ENCODE data around the gene KRTAP13-2. TPM values are rescaled to one million over a fixed set of nuclear protein-coding genes. Genes with fewer than 3 reads are reported as not detected.

Gene KRTAP13-2
- polyA plus RNA-seq, 1 donor from 2014 or later: not detected

DNA sequence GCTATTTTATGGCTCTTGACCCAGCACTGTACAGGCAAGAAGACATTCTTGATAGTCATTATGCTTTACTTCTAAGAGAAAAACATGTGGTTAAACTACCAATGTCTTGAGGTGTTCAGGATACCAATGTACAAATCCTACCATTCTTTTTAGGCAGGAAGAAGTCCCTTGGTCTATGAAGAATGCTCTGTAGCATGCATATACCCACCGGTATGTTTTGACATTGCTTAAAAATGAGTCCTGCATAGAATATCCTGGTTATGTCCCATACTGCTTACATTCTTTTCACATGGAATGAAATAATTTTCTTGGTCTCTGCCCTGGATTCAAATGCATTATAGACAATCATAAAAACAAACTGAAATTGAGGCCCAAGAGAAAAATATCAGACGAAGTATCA lies 39.4 kb downstream of the KRTAP13-2 start:
- TF ChIP-seq, protein P1, sequence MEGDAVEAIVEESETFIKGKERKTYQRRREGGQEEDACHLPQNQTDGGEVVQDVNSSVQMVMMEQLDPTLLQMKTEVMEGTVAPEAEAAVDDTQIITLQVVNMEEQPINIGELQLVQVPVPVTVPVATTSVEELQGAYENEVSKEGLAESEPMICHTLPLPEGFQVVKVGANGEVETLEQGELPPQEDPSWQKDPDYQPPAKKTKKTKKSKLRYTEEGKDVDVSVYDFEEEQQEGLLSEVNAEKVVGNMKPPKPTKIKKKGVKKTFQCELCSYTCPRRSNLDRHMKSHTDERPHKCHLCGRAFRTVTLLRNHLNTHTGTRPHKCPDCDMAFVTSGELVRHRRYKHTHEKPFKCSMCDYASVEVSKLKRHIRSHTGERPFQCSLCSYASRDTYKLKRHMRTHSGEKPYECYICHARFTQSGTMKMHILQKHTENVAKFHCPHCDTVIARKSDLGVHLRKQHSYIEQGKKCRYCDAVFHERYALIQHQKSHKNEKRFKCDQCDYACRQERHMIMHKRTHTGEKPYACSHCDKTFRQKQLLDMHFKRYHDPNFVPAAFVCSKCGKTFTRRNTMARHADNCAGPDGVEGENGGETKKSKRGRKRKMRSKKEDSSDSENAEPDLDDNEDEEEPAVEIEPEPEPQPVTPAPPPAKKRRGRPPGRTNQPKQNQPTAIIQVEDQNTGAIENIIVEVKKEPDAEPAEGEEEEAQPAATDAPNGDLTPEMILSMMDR (IDR thresholded peaks at IDR 0.05; ENCODE audit: poor library complexity, severe bottlenecking): no peak
- TF ChIP-seq, protein P2, sequence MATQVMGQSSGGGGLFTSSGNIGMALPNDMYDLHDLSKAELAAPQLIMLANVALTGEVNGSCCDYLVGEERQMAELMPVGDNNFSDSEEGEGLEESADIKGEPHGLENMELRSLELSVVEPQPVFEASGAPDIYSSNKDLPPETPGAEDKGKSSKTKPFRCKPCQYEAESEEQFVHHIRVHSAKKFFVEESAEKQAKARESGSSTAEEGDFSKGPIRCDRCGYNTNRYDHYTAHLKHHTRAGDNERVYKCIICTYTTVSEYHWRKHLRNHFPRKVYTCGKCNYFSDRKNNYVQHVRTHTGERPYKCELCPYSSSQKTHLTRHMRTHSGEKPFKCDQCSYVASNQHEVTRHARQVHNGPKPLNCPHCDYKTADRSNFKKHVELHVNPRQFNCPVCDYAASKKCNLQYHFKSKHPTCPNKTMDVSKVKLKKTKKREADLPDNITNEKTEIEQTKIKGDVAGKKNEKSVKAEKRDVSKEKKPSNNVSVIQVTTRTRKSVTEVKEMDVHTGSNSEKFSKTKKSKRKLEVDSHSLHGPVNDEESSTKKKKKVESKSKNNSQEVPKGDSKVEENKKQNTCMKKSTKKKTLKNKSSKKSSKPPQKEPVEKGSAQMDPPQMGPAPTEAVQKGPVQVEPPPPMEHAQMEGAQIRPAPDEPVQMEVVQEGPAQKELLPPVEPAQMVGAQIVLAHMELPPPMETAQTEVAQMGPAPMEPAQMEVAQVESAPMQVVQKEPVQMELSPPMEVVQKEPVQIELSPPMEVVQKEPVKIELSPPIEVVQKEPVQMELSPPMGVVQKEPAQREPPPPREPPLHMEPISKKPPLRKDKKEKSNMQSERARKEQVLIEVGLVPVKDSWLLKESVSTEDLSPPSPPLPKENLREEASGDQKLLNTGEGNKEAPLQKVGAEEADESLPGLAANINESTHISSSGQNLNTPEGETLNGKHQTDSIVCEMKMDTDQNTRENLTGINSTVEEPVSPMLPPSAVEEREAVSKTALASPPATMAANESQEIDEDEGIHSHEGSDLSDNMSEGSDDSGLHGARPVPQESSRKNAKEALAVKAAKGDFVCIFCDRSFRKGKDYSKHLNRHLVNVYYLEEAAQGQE (IDR thresholded peaks at IDR 0.05; ENCODE audit: borderline replicate concordance): no peak
- TF ChIP-seq POLR2AphosphoS5 (IDR thresholded peaks at IDR 0.05) (no peak), TAF1 (IDR thresholded peaks at IDR 0.05; ENCODE audit: low read depth) (no peak), EP300 (conservative IDR thresholded peaks at IDR 0.05; ENCODE audit: poor library complexity, severe bottlenecking) (no peak), EZH2 (IDR thresholded peaks at IDR 0.05; ENCODE audit: borderline replicate concordance, insufficient read depth, low read length, poor library complexity, severe bottlenecking) (no peak), SMC3 (conservative IDR thresholded peaks at IDR 0.05; ENCODE audit: poor library complexity) (no peak), RAD21 (conservative IDR thresholded peaks at IDR 0.05) (no peak), MXI1 (conservative IDR thresholded peaks at IDR 0.05; ENCODE audit: poor library complexity, severe bottlenecking) (no peak)
- Histone ChIP-seq H3K4me3 (ENCODE audit: low read length) (no peak overlapping the region), H3K4me2 (ENCODE audit: low read length) (no peak overlapping the region), H3K79me2 (replicated peaks; ENCODE audit: insufficient read depth, low read length) (no peaks in the 10 kb centered on the region), H4K20me1 (ENCODE audit: insufficient read depth) (no peaks in the 10 kb centered on the region), H3K9me2 (ENCODE audit: insufficient read depth, low read length) (no peaks in the 10 kb centered on the region), H3F3A (ENCODE audit: insufficient read depth, low read length, poor library complexity, severe bottlenecking) (no peaks in the 10 kb centered on the region), H3K9ac (ENCODE audit: low read length) (no peak overlapping the region), H3K27me3 (ENCODE audit: insufficient read depth, low read depth, low read length) (no peaks in the 10 kb centered on the region), H3K36me3 (ENCODE audit: insufficient read depth, low read length) (no peaks in the 10 kb centered on the region), H2AFZ (ENCODE audit: low read depth, low read length) (no peak overlapping the region), H3K9me3 (ENCODE audit: low read length) (no peaks in the 10 kb centered on the region), H3K27ac (ENCODE audit: low read length) (no peak overlapping the region)

DNA sequence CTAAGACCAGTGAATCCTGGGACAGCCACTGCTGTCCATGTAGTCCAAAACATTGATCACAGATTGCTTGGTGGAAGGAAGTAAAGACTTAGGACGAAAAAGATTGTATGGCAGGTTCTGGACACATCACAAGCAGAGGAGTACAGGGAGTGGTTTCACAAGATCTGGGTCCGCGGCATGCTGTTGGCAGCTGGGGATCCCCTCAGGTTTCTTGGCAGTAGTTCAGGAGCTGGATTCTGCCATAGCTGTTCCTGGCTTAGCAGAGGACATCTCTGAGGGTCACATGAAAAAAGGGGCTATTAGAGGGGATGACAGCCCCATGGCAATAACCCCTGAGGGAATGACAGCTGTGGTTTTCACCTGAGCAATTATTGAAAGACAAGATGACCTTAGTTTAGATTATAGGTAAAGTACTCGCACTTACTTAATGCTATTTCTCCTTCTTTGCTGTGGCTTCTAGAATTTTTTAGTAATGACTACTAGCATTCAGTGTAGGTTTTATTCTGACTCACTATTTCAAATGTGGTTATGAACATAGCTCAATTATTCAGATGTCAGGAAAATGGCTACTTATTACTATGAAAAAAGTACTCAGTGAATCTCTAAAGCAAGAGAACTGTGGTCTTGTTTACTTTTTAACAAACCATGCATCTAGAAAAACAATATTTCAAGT lies 42.7 kb downstream of the KRTAP13-2 start:
- Histone ChIP-seq H3K9me2 (ENCODE audit: insufficient read depth, low read length) (no peaks in the 10 kb centered on the region), H3K9ac (ENCODE audit: low read length) (no peak overlapping the region), H3K36me3 (ENCODE audit: insufficient read depth, low read length) (no peaks in the 10 kb centered on the region)

More for the DNA sequence above, 42.7 kb downstream of the KRTAP13-2 start:
- Histone ChIP-seq H3K27ac (ENCODE audit: low read length) (no peak overlapping the region), H2AFZ (ENCODE audit: low read depth, low read length) (no peak overlapping the region), H4K20me1 (ENCODE audit: insufficient read depth) (no peaks in the 10 kb centered on the region), H3K4me3 (ENCODE audit: low read length) (no peak overlapping the region), H3K9me3 (ENCODE audit: low read length) (no peaks in the 10 kb centered on the region), H3K79me2 (replicated peaks; ENCODE audit: insufficient read depth, low read length) (no peaks in the 10 kb centered on the region), H3F3A (ENCODE audit: insufficient read depth, low read length, poor library complexity, severe bottlenecking) (no peaks in the 10 kb centered on the region), H3K27me3 (ENCODE audit: insufficient read depth, low read depth, low read length) (no peaks in the 10 kb centered on the region), H3K4me2 (ENCODE audit: low read length) (no peak overlapping the region)
- TF ChIP-seq POLR2AphosphoS5 (IDR thresholded peaks at IDR 0.05) (no peak), TAF1 (IDR thresholded peaks at IDR 0.05; ENCODE audit: low read depth) (no peak), EZH2 (IDR thresholded peaks at IDR 0.05; ENCODE audit: borderline replicate concordance, insufficient read depth, low read length, poor library complexity, severe bottlenecking) (no peak), RAD21 (conservative IDR thresholded peaks at IDR 0.05) (no peak), EP300 (conservative IDR thresholded peaks at IDR 0.05; ENCODE audit: poor library complexity, severe bottlenecking) (no peak), SMC3 (conservative IDR thresholded peaks at IDR 0.05; ENCODE audit: poor library complexity) (no peak), MXI1 (conservative IDR thresholded peaks at IDR 0.05; ENCODE audit: poor library complexity, severe bottlenecking) (no peak)
- TF ChIP-seq, protein P1 (IDR thresholded peaks at IDR 0.05; ENCODE audit: poor library complexity, severe bottlenecking): no peak
- TF ChIP-seq, protein P2 (IDR thresholded peaks at IDR 0.05; ENCODE audit: borderline replicate concordance): no peak
